NCI-H1092 treated with DMSO at 0.1 percent for 48 hours (cell line): ENCODE results near the gene KIF4B.
A peak's percentile ranks its signal among the peaks of the same experiment; 100 is the strongest.
"Not testable (repeated sequence)": the region's sequence is repeated elsewhere in the genome, so short reads cannot be mapped to it uniquely, and the experiment has no call there.

Source experiments
- DNase-seq: peaks from one replicate; lab custom pipeline; 2025; lab: John Stamatoyannopoulos, UW

KIF4B gene

DNA sequence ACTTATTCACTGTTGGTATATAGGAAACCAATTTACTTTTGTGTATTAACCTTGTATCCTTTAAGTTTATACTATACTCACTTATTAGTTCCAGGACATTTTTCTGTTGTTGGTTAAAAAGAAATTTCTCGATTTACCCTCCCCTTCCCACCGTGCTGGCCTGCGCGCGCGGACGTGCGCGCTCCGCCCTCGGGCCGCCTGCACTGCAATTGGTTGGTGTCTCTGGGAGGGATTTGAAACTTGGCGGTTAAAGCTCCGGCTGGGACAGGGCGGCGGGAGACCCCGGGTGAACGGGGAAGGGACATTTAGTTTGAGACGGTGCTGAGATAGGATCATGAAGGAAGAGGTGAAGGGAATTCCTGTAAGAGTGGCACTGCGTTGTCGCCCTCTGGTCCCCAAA lies at the start of gene KIF4B:
KIF4B (plus strand) TSS at position 230 of the 400 bp plus-strand sequence; CDS start at position 335, 105 bp downstream.
- no peak for DNase-seq

GRCh38 chr5:154966081-154966841 lies 47.3 kb upstream of the KIF4B start:
- DNase-seq = no peak

DNA sequence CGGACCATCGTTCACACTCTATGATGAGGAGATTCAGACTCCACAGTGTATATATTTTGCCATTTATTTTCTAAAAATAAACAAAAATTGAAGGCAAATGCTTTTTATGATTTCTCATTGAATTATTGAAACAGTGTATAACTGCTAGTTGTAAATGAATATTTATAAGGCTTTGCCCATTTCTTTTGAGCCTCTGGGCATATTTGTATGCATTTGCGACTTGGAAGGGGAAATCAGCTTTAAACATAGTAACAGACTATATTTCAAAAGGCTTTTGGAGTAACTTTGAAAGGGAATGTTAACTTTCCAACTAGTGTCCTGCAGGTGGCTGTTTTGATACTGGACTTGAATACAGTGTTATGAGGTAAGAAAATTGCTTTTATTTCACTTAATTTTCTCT lies 46.7 kb upstream of the KIF4B start:
- DNase-seq = no peak

DNA sequence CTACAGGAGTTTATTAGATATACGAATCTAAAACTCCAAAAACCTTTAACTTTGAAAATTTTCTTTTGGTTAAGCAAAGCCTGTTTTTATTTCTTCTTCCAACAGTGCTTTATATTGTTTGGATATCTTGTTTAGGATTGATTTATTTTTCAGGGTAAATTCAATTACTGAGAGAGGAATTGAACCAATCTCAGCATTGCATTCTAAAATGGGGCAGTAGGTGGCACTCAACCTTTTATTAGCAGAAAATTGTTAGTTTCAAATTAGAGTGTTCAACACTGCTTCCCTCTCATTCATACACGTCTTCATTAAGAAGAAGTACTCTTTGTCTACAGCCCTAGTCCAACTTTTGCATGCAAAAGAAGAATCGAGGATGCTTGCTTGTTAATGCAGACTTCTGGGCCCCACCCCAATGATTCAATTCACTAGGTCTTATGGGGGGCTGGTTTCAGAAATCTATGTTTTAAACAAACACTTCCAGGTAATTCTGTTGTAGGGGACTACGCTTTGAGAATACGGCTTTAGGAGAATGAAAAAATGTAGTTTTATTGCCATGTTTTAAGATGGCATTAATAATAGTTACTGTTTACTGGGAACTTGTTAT lies 46.0 kb upstream of the KIF4B start:
- DNase-seq = no peak

DNA sequence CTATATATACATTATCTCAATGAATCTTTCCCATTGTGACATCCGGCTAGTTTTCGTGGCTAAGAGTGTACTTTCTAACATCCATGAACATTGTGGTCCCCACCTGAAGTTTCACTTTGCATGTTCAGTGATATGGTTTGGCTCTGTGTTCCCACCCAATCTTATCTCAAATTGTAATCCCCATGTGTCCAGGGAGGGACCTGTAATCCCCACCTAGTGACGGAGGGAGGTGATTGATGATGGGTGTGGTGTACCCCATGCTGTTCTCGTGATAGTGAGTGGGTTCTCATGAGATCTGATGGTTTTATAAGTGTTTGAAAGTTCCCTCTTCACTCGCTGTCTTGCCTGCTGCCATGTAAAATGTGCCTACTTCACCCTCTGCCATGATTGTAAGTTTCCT lies 44.6 kb upstream of the KIF4B start:
- no peak for DNase-seq

GRCh38 chr5:154970759-154971158 lies 42.8 kb upstream of the KIF4B start:
- no peak for DNase-seq

GRCh38 chr5:154971501-154971900 lies 42.1 kb upstream of the KIF4B start:
- DNase-seq = no peak

DNA sequence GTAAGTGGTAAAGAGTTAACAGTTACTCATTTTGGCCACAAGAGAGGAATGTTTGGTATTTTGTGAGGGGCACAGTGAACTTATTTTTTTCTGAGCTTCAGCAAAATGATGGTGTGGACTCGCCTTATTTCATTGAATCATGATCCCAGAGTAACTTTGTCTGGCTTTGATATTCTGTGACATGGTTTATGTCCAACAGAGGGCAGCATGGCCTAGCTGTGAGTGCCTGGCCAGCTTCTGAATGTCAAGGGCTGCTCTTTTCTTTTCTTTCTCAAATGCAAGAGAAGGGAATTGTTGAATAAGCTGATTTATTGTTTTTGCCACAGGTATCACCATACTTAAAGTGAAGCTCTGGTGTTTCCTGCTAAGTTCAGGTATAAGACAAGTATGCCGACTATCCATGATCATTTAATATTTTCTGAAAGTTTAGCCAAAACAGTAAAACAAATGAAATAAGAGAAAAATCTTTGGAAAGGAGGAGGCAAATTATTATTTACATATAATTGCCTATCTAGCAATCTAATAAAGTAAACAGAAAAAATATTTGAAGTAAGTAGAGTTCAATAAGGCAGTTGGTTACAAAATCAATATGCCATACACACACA lies 41.0 kb upstream of the KIF4B start:
- DNase-seq = peak; percentile 4

- not testable (repeated sequence) for DNase-seq
Measured at GRCh38 chr5:154976082-154976481, 37.5 kb upstream of the KIF4B start.

DNA sequence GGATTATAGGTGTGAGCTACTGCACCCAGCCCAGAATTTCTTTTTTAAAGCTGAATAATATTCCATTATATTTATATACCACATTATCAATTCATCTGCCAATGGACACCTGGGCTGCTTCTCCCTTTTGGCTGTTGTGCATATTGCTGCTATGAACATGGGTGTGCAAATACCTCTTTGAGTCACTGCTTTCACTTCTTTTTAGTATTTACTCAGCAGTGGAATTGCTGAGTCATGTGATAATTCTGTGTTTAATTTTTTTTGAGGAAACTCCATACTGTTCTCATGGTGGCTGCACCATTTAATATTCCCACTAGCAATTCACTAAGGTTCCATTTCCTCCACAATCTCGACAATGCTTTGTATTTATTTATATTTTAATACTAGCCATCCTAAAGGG lies 36.1 kb upstream of the KIF4B start:
- DNase-seq = no peak

GRCh38 chr5:154978294-154978693 lies 35.3 kb upstream of the KIF4B start:
- not testable (repeated sequence) for DNase-seq

DNA sequence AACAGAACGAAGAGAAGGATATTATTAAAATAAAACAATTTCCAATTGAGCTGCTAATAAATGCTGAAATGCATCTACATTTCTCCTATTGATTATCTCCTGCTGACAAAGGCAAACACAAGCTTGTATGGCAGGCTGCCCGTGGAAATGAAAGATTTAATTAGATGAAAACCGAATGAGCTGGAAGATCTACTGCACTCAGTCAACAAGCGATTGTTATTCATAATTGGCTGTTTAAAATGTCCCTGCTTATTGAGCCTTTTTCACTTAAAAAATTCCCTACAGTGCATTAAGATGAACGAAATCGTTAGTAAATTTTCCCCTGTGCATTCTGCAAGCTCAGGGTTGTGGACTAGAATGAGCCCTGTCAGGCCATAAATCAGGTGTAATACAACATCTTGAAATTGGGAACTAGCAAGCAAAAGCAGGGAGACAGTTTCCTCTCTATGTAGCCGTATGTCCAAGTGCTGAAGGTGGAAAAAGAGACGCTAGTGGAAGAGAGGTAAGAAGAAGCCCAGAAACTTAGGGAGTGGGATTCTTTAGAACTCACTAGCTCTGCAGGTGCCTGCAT lies 28.5 kb upstream of the KIF4B start:
- DNase-seq = peak; percentile 62

GRCh38 chr5:154986151-154986550 lies 27.4 kb upstream of the KIF4B start:
- no peak for DNase-seq

GRCh38 chr5:154989626-154990025 lies 23.9 kb upstream of the KIF4B start:
- no peak for DNase-seq

DNA sequence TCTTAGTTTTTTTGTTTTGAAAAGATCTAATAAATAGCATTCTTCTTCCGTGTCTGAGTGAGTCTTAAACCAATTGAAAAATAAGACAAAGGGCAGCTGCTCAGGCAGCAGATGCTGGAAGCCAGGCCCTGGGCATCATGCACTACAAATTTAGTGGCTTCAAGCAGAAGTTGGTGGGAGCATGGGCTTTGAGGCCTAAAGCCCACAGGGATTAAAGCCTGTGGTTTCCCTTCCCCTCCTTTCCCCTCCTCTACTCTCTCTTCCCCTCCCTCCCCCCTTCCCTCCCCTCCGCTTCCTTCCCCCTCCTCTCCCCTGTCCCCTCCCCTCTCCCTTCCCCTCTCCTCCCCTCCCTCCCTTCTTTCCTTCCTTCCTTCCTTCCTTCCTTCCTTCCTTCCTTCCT lies 20.1 kb upstream of the KIF4B start:
- DNase-seq = no peak

DNA sequence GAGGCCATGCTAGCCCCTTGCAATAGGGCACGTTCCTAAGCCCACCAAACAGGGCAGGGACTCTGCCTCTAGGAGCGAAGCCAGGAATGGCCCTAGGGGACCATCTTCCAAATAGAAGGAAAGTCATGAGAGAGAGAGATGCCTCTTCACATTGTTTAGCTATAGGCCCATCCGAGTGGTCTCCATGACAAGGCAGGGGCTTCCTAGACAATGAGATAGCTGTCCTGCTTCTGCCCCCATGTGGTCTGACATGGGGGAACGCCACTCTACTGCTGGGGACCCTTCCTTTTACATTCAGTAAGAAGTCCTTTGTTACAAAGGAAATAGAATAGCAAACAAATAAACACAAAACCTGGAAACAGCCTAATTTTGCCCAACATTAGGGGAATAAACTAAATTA lies 17.9 kb upstream of the KIF4B start:
- no peak for DNase-seq

DNA sequence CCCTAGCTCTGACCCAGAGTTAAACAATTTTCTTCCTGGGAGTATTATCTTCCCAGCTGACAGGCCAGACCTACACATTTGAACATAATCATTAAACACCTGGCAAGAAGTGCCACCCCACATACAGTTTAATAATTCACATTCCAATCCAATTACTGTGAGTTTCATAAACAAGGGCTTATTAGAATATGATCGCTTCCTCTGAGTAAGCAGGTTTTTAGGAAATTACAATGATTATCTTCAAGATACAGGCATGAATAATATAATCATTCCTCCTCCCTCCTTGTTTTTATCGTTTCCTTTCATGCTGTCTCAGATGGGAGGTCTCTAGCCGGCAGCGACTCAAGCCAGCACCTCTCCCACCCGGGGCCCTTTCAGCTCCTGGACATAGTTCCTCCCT lies 15.8 kb upstream of the KIF4B start:
- DNase-seq = no peak

- no peak for DNase-seq
Measured at GRCh38 chr5:154999865-155000264, 13.7 kb upstream of the KIF4B start.

DNA sequence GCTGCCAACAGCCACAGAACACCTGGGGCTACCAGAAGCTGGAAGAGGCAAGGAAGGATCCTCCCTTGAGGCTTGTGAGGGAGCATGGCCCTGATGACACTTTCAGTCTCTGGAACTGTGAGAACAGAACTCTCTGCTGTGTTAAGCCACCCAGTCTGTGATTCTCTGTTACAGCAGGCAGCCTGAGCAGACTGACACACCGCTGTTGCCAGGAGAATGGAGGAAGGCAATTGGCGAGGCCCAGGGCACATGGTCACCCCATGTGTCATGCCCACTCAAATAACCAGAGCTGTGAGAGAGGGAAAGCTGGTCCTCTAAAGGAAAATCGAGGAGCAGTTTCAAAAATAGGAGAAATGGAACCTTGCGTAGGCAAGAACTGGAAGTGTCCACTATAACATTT lies 12.0 kb upstream of the KIF4B start:
- no peak for DNase-seq

DNA sequence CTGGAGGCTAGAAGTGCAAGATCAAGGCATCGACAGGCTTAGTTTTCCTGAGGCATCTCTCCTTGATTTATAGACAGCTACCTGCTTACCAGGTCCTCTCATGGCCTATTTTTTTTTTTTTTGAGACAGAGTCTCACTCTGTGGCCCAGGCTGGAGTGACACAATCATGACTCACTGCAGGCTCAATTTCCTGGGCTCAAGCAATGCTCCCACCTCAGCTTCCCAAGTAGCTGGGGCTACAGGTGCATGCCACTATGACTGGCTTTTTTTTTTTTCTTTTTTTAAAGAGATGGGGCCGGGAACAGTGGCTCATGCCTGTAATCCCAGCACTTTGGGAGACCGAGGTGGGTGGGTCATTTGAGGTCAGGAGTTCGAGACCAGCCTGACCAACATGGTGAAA lies 10.8 kb upstream of the KIF4B start:
- not testable (repeated sequence) for DNase-seq

GRCh38 chr5:155004138-155004744 lies 9.3 kb upstream of the KIF4B start:
- DNase-seq = no peak

GRCh38 chr5:155006265-155006664 lies 7.3 kb upstream of the KIF4B start:
- not testable (repeated sequence) for DNase-seq

DNA sequence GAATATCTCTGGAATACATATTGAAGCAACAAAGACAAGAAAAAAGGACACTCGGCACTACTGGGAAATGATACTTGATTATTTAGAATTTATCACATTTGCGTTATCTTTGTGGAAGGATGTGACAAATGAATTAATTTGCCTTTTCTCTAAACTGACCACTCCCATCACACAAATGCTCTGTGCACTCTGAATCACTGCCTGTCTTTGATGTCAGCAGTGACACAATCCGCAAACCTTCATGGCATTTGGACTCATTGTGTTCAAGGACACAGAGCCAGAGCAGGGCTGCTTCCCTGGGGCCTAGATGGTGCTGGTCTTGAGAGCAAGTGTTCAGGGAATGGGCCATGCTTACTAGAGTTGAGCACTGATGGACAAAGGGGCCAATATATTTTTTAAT lies 4.9 kb upstream of the KIF4B start:
- DNase-seq = no peak
